ENCODE measurements around the gene MTHFD1L. TPM values are rescaled to one million over a fixed set of nuclear protein-coding genes. Genes with fewer than 3 reads are reported as not detected.

The MTHFD1L gene
- total RNA-seq, 4 donors from 2014 or later, result 3.0 to 9.4 (median 5.2) TPM

- peaks cover 3% of the 10 kb centered on the region for H3K4me1 ChIP-seq
- H3K36me3 ChIP-seq, result no peaks in the 10 kb centered on the region
- no peak overlapping the region for H3K4me3 ChIP-seq
- no peak overlapping the region for H3K27ac ChIP-seq
- no peak for DNase-seq (ENCODE audit: low spot score in 2 of 2)
- no peaks in the 10 kb centered on the region for H3K9me3 ChIP-seq
- TF ChIP-seq CTCF (IDR thresholded peaks at IDR 0.05), result no peak
- no peaks in the 10 kb centered on the region for H3K27me3 ChIP-seq
- WGBS, result 95% methylated on average over 6 of the region's 6 CpGs
Observed at GRCh38 chr6:150914372-150914771, 48.9 kb downstream of the MTHFD1L start.

- Histone ChIP-seq H3K4me3 (no peak overlapping the region), H3K9me3 (no peaks in the 10 kb centered on the region), H3K36me3 (no peaks in the 10 kb centered on the region), H3K4me1 (peaks cover 3% of the 10 kb centered on the region), H3K27me3 (no peaks in the 10 kb centered on the region), H3K27ac (no peak overlapping the region)
- DNase-seq (ENCODE audit: low spot score in 2 of 2), result no peak
- 76% methylated on average over 6 of the region's 6 CpGs for WGBS
- TF ChIP-seq CTCF (IDR thresholded peaks at IDR 0.05) (no peak), POLR2A (IDR thresholded peaks at IDR 0.05) (no peak), EP300 (IDR thresholded peaks at IDR 0.05) (no peak), POLR2AphosphoS5 (IDR thresholded peaks at IDR 0.05) (no peak)
Observed at GRCh38 chr6:150915131-150915879, 49.8 kb downstream of the MTHFD1L start.

- 86% methylated on average over 7 of the region's 7 CpGs for WGBS
- no peak overlapping the region for H3K27ac ChIP-seq
Observed at GRCh38 chr6:150915880-150916265, 50.4 kb downstream of the MTHFD1L start.

GRCh38 chr6:150919938-150920337 is 54.4 kb downstream of the MTHFD1L start:
- Histone ChIP-seq H3K27ac (no peak overlapping the region), H3K4me1 (peaks cover 3% of the 10 kb centered on the region), H3K27me3 (no peaks in the 10 kb centered on the region), H3K4me3 (no peak overlapping the region), H3K36me3 (no peaks in the 10 kb centered on the region), H3K9me3 (no peaks in the 10 kb centered on the region)
- WGBS, result 96% methylated on average over 2 of the region's 2 CpGs
- no peak for DNase-seq (ENCODE audit: low spot score in 2 of 2)
- TF ChIP-seq POLR2AphosphoS5 (IDR thresholded peaks at IDR 0.05) (no peak), CTCF (IDR thresholded peaks at IDR 0.05) (no peak), EP300 (IDR thresholded peaks at IDR 0.05) (no peak), POLR2A (IDR thresholded peaks at IDR 0.05) (no peak)

More at GRCh38 chr6:150915880-150916265, 50.4 kb downstream of the MTHFD1L start:
- DNase-seq (ENCODE audit: low spot score in 2 of 2), result no peak
- Histone ChIP-seq H3K27me3 (no peaks in the 10 kb centered on the region), H3K4me1 (peaks cover 3% of the 10 kb centered on the region), H3K4me3 (no peak overlapping the region), H3K36me3 (no peaks in the 10 kb centered on the region), H3K9me3 (no peaks in the 10 kb centered on the region)
- no peak for TF ChIP-seq EP300 (IDR thresholded peaks at IDR 0.05)
- TF ChIP-seq POLR2AphosphoS5 (IDR thresholded peaks at IDR 0.05), result no peak
- no peak for TF ChIP-seq CTCF (IDR thresholded peaks at IDR 0.05)
- no peak for TF ChIP-seq POLR2A (IDR thresholded peaks at IDR 0.05)

- Histone ChIP-seq H3K27me3 (no peaks in the 10 kb centered on the region), H3K4me3 (no peak overlapping the region), H3K27ac (no peak overlapping the region), H3K9me3 (no peaks in the 10 kb centered on the region), H3K4me1 (no peaks in the 10 kb centered on the region), H3K36me3 (no peaks in the 10 kb centered on the region)
- no peak for TF ChIP-seq POLR2AphosphoS5 (IDR thresholded peaks at IDR 0.05)
- 96% methylated on average over 2 of the region's 2 CpGs for WGBS
- no peak for DNase-seq (ENCODE audit: low spot score in 2 of 2)
Observed at GRCh38 chr6:150922137-150922536, 56.6 kb downstream of the MTHFD1L start.
